Muscle of arm (tissue), 14 donors: Measurements from ENCODE around the gene ESR1. TPM values are rescaled to one million over a fixed set of nuclear protein-coding genes. Genes with fewer than 3 reads are reported as not detected.

ENCODE experiments used
- DNase-seq: peaks from one replicate; pipeline ENCODE4 v3.0.0-alpha.2; 2013
- long read RNA-seq, 11 donors: transcript quantifications; one replicate each; lab custom pipeline, GENCODE V29; 2026
- polyA plus RNA-seq, 12 donors: library from polyadenylated mRNA; unstranded; fragments of 120-200 nt; gene quantifications; one replicate each; pipeline ENCODE4 v1.2.1, GENCODE V29; 2013; ENCODE audit not compliant: insufficient read length in 12 of 12

ESR1 gene
- 1 to 10 TPM in 11 of 12 donors, not detected in 1; 1.3 to 6.5 (median 2.9) TPM for polyA plus RNA-seq
- long read RNA-seq, donor 1 = 0 reads
- long read RNA-seq, donor 2, partial matches to known transcripts = 16 of 16 reads
- long read RNA-seq, donor 2, other reads (novel, unspliced or antisense) = 0 of 16 reads
- long read RNA-seq, donor 3 = 0 reads
- long read RNA-seq, donor 4 = 0 reads
- long read RNA-seq, donor 5, partial matches to known transcripts = 62 of 76 reads
- long read RNA-seq, donor 5, other reads (novel, unspliced or antisense) = 14 of 76 reads
- long read RNA-seq, donor 6 = 0 reads
- long read RNA-seq, donor 7 = 0 reads
- long read RNA-seq, donor 8 = 0 reads
- long read RNA-seq, donor 9 = 0 reads
- long read RNA-seq, donor 10 = 0 reads
- long read RNA-seq, donor 11 = 0 reads

DNA sequence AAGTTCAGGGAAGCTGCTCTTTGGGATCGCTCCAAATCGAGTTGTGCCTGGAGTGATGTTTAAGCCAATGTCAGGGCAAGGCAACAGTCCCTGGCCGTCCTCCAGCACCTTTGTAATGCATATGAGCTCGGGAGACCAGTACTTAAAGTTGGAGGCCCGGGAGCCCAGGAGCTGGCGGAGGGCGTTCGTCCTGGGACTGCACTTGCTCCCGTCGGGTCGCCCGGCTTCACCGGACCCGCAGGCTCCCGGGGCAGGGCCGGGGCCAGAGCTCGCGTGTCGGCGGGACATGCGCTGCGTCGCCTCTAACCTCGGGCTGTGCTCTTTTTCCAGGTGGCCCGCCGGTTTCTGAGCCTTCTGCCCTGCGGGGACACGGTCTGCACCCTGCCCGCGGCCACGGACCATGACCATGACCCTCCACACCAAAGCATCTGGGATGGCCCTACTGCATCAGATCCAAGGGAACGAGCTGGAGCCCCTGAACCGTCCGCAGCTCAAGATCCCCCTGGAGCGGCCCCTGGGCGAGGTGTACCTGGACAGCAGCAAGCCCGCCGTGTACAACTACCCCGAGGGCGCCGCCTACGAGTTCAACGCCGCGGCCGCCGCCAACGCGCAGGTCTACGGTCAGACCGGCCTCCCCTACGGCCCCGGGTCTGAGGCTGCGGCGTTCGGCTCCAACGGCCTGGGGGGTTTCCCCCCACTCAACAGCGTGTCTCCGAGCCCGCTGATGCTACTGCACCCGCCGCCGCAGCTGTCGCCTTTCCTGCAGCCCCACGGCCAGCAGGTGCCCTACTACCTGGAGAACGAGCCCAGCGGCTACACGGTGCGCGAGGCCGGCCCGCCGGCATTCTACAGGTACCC is at the start of gene ESR1:
Gene ESR1 (plus strand): TSS at position 170 of the 858 bp plus-strand sequence. CDS start 231 bp downstream, at position 401.
- peak; percentile 11 for DNase-seq

DNA sequence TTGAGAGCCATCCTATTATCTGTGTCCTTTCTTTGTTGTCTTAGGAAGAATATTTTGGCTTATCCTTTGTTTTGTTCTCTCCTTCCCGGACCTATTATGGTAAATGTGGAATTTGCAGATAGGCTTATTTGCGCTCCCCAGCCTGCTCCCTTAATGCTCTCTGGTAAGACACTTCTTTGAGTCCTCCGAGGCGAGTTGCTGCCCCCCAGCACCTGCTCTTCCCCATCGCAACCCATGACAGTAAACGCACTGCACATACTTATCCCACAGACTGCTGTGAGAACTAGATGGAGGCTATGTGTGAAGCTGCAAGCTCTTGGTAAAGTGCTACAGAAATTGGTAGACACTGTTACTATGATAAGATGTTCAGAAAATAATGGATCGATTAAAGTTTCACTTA is 47.0 kb upstream of the ESR1 start:
- no peak for DNase-seq

DNA sequence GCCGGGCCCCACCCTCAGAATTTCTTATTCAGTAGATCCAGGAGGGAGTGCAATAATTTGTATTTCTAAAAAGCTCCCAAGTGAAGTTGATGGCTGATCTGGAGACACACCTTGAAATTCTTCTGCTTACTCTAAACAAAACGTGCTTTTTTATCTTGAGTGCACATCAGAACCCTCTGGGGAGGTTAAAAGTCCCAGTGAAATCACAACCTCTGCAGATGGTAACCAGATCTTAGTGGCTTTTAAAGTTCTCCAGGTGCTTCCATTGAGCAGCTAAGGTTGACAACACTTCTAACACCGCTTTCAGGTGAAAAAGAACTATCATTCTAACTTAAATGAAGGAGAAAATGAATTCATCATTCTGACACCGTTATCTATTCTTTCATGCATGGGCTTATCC is 45.6 kb upstream of the ESR1 start:
- no peak for DNase-seq

DNA sequence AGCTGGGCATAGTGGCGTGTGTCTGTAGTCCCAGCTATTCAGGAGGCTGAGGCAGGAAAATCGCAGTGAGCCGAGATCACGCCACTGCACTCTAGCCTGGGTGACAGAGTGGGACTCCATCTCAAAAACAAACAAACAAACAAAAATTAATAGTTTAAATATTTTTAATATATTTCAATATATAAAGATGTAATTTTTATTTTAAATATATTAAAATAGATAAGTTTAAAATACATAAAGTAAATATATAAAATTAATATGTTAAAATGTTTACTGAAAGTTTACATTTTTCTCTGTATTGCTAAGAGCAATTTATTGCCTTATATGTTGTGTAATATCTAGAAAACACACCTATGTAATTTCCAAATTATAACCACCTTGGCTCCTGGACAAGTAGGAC is 44.7 kb upstream of the ESR1 start:
- no peak for DNase-seq

DNA sequence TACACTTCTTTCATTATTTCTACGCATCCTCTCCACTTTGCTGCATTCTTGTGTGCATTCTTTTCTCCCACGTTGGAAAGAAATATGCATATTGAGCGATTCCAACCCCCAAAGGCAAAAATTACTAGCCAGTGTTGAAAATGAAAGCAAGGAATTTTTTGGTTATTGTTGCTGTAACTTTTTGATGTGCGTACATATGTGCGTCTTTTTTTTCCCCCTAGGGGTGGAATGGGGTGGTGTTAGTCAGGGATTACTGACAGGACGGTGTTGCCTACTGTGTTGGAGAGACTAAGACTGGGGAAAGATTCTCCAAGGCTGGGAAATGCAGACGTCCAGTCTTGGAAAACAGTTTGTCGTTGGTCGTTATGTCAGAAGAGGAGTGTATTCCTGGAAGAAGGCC is 44.2 kb upstream of the ESR1 start:
- no peak for DNase-seq

DNA sequence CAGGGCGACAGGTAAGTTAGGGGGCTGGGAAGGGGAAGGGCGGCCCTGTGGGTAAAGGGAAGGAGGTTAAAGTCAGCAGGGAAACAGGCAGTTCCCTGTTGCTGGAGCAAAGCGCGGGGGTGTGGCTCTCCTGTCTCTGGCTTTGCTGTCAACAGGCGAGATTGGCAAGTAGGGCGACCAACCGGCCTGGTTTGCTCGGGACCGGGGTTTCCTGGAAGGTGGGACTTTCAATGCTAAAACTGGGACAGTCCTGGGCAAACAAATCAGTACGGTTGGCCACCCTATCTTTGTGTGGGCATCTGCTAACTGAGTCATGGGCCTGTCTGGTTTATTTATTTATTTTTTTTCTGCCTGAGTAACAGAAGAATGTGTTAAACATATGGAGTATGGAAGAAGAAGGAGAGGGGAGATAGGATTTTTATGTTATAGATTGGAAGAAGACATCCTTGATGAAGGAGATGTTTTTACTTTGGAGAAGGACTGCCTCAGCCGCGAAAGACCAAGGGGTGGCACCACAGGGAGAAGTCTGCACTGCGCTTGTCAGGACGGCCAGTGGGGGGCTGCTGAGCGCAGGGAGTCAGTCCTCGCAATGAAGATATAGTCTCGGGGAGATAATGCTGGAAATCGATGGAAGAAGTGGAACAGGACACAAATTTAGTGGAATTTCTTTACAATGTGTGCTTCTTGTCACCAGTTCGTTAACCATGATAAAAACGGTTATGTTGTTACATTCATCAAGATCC is 43.4 kb upstream of the ESR1 start:
- peak; percentile 36 for DNase-seq

DNA sequence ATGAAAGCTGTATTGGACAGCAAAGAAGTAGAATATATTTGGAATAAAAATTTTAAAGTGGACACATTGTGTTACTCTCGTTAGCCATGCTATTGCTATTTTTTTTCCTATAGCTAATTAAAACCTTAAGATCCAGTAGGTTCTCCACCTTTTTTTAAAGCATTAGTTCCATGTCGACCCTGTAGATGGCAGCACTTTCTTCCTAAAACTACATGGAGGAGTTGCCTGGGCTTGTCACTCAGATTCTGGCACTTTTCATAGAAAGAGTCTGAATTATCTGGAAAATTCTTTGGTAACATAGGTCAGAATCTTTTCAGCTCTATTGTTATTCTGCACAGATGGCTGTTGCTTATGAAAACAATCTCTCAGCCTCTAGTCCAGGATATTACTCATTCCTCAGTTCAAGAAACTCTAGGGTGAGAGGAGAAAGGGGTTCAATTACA is 42.0 kb upstream of the ESR1 start:
- DNase-seq = peak; percentile 57

DNA sequence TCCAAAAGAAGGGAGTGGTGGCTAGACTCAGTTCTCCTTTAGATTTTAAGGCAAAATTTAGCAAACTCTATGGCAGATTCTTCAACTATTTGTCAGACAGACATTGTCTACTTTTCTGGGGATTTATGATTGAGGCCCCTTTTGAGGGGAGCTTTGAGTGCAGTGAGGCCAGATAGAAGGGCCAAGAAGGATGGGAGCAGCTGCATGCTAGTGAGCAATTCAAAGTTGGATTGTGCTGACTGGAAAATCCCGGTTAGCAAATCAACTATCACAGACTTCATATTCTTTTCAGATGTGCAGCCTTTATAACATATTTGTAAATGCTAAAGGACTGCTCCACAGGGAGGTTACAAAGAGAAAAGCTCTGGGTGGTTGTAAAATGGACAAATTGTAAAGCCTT is 35.0 kb upstream of the ESR1 start:
- DNase-seq = no peak

DNA sequence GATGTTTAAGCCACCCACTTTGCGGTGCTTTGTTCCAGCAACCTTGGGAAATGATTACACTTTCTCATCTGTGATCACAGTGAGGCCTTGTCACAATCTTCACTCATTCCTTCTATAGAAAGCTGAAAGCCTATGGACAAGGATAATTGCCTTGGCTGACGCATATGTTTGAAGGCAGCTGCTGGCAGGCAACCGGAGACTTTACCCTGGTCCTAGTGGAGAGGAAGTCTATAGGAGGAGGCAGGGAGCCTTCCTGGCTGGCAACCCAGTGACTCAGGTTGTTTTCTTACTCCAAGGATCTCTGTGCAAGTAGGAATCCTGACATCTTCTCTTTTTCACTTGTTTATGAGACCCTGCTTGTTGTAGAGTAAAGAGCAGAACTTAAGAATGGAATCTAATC is 34.1 kb upstream of the ESR1 start:
- DNase-seq = no peak

DNA sequence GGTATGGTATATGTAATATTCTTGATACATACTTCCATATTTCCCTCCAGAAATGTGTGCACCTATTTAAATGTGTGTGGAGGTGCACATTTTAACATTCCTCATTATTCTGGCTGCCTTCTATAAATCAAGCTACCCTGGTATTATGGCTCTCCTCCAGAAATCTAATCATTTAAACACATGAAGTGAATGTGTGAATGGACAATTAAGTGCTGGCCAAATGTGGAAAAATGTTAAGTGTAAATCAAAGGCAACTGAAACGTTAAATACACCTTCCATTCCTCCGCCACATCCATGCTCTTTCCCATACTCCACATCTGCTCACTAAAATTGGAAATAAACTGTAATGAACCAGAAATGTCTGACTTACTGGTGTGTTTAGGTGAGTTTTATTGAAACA is 24.9 kb upstream of the ESR1 start:
- no peak for DNase-seq

DNA sequence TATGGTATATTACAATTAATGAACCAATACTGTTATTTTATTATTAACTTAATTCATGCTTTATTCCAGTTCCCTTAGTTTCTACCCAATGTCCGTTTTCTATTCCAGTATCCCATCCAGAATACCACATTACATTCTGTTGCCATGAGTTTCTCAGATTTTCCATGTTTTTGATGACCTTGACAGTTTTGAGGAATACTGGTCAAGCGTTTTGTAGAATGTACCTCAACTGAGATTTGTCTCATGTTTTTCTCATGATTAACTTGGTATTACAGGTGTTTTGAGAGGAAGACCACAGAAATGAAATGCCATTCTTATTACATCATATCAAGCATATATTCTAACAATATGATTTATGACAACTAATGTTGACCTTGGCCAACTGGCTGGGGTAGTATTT is 23.8 kb upstream of the ESR1 start:
- no peak for DNase-seq

DNA sequence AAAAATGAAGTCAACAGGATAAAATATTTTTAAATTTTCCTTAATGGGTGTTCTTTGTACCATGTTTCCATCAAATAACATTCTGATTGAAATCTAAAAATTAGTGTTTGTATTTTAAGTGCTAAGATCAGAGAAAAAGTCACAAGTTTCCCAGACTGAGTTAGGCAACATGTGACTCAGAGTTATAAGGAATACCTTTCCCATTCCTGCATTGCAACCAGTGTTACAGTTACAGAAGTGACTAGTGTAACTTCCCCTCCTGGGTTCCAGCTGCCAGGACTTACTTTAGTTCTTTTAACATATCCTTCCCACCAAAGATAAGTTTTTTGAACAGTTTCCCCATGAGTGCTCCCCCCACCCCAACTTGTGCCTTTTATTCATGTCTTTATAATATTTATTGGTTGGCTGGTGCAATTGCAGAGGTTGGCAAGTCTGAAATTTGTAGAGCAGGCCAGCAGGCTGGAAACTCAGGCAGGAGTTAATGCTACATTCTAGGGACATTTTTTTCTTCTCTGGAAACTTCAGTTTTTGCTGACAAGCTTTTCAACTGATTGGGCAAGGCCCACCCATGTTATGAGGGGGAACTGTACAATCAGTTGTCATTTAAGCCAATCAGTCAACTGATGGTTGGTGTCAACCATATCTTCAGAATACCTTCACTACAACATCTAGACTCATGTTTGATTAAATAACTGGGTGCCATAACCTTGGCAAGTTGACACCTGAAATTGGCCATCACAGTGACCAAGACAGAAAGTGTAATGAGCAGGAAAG is 22.9 kb upstream of the ESR1 start:
- DNase-seq = no peak

DNA sequence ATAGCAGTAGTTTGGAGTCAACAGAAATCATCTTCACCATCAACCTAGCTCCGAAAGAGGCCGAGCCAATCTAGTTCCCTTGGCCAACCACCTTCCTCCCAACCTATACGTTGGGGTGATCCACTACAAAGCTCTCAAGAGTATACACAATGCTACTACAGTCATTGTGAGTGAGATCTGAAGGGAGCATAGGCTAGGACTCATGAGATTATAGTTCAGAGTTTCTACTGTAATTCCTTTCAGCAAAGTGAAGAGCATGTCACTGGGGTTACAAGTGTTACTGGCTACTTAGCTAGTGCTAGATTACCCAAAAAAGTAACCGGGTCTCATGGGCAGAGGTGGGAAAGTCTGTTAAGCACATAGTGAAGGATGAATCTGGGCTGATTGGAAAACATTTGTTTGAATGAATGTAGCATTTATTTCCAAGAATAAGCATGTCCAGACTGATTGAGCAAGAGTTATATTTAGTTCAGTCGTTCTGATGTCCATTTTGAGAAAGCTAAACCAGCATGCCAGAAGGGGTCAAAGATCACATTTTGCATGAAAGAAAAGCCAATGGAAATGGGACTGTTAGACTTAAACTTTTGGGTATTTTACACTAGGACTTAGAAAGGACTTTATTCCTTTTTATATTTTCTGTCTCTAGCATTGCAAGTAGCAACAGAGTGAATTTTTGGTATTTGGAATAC is 10.5 kb upstream of the ESR1 start:
- DNase-seq = no peak

DNA sequence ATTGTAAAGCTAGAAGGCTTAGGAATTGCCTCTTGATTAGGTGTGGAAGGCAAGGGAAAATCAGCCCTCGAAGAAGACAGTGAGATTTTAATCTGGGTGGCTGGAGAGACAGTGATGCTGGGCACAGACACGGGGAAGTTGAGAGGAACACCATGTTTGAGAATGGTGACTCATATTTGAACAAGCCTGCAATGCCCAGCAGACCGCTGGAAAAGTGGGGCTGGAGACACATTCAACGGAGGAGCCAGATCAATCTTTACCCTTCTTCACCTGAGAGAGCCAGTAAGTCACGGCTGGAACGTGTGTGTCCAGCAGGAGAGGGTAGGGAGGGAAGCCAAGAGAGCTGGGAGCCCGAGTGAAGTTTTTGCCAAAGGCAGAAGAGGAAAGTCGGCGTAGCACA is 3.7 kb upstream of the ESR1 start:
- DNase-seq = no peak

DNA sequence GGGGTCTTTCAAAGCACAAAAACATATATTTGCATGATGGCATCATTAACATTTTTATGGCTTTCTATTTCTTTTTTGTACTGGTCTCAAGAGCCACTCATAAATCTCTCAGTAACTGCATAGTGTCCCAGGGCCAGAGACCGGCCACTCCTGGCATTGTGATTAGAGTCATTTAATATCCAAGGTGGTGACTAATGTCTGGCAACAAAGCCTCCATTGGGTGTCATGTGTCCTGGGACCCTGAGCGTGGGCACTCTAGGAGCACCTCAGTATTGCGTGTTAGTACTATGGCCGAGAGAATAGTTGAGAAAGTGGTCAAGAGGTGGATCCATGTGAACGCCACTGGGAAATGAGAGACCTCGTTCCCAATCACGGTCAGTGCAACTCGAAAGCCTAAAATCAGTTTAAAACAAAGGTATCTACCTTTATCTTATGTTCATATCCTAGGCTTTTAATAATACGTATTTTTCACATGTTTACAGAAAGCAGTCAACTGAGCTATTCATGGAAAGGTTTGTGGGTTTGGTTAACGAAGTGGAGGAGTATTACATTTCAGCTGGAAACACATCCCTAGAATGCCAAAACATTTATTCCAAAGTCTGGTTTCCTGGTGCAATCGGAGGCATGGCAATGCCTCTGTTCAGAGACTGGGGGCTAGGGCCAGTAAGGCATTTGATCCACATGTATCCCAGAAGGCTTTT is 2.7 kb upstream of the ESR1 start:
- no peak for DNase-seq

DNA sequence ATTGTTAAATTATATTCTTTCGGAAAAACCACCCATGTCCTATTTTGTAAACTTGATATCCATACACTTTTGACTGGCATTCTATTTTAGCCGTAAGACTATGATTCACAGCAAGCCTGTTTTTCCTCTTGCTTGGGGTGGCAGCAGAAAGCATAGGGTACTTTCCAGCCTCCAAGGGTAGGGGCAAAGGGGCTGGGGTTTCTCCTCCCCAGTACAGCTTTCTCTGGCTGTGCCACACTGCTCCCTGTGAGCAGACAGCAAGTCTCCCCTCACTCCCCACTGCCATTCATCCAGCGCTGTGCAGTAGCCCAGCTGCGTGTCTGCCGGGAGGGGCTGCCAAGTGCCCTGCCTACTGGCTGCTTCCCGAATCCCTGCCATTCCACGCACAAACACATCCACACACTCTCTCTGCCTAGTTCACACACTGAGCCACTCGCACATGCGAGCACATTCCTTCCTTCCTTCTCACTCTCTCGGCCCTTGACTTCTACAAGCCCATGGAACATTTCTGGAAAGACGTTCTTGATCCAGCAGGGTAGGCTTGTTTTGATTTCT is 2.1 kb upstream of the ESR1 start:
- no peak for DNase-seq

DNA sequence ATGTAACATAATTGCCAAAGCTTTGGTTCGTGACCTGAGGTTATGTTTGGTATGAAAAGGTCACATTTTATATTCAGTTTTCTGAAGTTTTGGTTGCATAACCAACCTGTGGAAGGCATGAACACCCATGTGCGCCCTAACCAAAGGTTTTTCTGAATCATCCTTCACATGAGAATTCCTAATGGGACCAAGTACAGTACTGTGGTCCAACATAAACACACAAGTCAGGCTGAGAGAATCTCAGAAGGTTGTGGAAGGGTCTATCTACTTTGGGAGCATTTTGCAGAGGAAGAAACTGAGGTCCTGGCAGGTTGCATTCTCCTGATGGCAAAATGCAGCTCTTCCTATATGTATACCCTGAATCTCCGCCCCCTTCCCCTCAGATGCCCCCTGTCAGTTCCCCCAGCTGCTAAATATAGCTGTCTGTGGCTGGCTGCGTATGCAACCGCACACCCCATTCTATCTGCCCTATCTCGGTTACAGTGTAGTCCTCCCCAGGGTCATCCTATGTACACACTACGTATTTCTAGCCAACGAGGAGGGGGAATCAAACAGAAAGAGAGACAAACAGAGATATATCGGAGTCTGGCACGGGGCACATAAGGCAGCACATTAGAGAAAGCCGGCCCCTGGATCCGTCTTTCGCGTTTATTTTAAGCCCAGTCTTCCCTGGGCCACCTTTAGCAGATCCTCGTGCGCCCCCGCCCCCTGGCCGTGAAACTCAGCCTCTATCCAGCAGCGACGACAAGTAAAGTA is 547 bp upstream of the ESR1 start:
- no peak for DNase-seq

DNA sequence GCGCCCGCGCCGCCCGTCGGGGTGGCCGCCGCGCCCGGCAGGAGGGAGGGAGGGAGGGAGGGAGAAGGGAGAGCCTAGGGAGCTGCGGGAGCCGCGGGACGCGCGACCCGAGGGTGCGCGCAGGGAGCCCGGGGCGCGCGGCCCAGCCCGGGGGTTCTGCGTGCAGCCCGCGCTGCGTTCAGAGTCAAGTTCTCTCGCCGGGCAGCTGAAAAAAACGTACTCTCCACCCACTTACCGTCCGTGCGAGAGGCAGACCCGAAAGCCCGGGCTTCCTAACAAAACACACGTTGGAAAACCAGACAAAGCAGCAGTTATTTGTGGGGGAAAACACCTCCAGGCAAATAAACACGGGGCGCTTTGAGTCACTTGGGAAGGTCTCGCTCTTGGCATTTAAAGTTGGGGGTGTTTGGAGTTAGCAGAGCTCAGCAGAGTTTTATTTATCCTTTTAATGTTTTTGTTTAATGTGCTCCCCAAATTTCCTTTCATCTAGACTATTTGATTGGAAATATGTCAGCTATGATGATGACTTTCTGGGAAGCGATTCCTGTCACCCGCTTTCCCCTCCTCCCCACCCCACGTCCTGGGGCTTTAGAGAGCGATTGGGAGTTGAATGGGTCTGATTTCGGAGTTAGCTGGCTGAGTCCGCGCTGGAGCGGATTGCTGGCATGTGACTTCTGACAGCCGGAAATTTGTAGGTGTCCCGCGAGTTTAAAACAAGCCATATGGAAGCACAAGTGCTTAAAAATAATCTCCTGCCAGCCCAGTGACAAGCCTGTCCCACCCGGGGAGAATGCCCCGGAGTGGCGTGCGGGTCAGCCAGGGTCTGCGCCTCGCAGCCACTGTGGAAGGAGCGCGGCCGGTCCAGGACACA is 1.1 kb downstream of the ESR1 start:
- no peak for DNase-seq
